HPDE6-E6E7 (cell line): Measurements from ENCODE around the gene BRD3OS.
"Not testable (repeated sequence)": the region's sequence is repeated elsewhere in the genome, so short reads cannot be mapped to it uniquely, and the experiment has no call there.

Experiments used
- DNase-seq: peaks from one replicate; pipeline ENCODE4 v3.0.0; 2011; ENCODE audit warnings: missing footprints; ENCODE audit errors: extremely low spot score

BRD3OS gene

DNA sequence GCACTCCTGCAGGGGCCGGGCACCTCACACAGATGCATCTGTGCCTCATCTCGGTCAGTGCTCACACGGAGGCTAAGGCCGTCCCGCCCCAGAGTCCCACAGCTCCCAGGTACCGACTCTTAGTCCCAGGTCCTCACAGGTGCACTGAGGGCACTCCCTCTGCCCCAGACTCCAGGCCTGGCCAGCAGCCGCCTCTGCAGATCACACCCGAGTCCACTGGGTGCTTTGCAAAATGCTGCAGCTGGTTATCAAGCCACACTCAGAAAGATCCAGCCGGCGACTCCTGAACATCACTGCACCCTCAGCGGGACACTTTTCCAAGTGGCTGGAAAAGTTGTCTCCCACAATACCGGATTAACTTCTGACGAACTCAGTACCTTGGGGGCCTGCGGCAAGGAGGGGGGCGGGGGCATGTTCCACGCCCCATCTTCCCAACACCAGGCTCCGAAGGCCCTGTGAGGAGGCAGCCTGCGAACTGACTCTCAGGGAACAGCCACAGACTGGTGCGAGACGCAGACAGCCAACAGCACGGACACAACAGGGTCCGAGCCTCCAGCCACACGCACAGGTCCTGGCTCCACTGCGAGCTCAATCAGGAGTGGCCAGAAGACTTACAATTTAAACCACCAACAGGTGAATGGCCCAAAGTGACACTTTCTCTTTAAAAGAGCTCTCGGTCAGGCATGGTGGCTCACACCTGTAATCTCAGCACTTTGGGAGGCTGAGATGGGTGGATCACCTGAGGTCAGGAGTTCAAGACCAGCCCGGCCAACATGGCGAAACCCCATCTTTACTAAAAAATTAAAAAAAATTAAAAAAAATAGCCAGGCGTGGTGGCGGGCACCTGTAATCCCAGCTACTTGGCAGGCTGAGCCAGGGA lies 38.5 kb downstream of the BRD3OS start:
- DNase-seq: no peak

- DNase-seq: no peak
Observed at GRCh38 chr9:134064711-134065110, 39.4 kb downstream of the BRD3OS start.

- DNase-seq: peak; percentile 64
Observed at GRCh38 chr9:134065612-134066419, 40.5 kb downstream of the BRD3OS start.

DNA sequence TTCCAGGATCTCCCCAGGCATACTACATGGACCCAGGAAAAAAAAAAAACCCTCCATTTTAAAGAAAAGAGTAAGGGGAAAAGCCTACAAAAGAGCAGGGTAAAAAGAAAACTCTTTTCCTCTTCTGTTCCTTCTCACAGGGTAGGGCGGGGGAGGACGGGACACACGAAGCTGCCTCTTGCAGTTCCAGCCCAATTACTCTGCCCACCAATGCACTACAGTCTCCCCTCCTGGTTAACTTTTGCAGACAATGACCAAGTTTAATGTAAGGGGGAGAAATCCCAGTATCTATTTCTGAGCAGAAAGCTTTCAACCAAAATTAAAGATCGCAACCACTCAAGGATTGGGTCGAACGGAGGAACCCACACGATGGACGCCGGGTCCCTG lies 41.2 kb downstream of the BRD3OS start:
- no peak for DNase-seq

DNA sequence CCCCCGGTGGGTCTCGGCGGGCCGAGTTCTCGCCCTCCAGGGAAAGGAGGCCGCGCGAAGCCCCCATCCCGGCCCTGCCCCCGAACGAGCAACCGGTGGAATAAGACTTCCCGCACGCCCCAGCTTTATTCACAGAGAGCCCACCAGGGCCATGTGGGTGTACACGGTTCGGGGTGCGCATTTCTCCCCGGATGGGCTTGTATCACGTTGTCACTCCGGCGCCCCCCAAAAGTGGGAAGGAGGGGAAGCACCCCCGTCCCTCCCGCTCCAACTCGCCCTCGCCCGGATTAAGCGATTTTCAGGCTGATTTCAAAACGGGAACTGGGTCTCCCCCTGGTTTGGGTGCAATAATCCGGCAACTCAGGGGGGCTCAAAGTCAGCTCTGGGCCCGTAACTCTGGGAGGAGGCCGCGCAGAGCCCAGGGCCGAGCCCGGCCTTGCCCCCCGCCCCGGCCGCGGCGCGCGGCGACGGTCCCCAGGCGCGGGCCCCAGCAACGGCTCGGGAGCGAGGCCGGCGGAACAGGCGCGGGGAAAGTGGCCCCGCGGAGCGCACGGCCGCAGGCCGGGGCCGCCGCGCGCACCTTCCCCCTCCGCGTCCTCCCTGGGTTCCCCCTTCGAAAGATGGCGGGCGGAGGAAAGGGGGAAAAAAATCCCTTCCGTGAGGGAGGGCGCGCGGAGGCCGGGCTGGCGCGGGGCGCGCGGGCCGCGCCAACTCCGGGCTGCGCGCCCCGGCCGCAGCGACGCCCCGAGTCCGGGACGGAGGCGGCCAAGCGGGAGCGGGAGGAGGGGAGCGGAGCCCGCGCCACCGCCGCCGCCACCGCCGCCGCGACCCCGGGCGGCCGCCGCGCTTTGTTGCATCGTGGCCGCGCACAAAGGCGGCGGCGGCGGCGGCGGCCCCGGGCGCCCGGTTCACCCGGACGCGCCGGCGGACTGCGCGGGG lies 41.9 kb downstream of the BRD3OS start:
- DNase-seq: no peak

DNA sequence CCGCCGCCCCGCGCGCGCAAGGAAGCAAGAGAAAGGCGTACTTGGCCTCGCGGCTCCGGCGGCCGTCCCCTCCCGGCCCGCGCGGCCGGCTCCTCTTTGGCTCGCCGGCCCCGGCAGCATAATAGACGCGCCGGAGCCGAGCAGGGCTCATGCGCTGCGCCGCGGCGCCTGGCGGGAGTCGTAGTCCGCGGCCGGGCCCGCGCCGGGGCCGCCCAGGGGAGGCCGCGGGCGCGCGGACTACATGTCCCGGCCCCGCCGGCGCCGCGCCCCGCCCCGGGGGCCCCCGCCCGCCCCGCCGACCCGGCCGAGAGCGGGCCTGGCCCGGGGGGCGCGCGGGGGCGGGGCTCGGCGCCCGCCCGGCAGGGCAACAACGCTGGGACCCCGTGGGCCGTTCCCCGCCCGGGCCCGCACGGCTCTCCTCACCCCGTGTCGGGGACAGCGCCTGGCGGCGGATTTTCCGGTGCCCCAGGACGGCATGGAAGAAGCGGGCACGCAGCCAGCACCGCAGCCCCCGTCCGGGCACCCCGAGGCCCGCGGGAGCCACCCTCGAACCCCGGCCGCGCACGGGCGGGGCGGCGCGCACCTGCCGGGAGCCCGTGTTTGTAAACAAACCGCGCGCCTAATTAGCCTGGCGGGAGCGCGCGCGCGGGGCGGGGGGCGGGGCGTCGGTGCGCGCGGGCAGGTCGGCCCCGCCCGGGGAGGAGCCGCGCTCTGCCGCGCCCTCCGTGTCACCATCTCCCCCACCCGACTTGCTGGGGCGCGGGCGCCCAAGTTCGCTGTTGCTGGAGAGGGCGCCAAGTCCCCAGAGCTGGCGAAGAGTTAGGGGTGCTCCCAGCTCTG lies 42.8 kb downstream of the BRD3OS start, which contains the start of gene BRD3:
Gene BRD3 (minus strand): TSS at position 123 of the 840 bp plus-strand sequence. CDS start 14,549 bp downstream, outside the sequence.
- peak; percentile 74 for DNase-seq

DNA sequence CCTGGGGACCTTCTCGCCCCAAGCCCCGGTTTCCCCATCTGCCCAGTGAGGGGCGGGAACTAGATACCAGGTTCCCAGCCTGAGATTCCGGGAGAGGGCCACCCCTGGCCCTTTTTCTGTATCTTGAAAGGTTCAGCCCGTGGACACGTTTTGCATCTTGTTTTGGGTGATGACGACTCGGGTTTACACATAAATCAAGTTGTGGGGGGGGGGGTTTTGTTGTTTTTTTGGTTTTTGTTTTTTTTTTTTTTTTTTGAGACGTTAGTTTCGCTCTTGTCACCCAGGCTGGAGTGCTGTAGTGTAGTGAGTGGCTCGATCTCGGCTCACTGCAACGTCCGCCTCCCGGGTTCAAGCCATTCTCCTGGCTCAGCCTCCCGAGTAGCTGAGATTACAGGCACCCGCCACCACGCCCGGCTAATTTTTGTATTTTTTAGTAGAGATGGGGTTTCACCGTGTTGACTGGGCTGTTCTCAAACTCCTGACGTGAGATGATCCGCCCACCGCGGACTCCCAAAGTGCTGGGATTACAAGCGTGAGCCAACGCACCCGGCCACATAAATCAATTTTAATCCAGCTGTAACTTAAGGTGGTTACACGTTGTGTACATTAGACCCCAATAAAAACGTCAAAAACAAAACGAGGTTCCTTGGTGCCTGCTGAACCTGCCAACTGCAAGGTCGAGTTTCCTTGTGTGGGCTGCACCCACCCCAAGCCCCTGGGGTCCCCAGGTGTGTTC lies 43.6 kb downstream of the BRD3OS start:
- no peak for DNase-seq

DNA sequence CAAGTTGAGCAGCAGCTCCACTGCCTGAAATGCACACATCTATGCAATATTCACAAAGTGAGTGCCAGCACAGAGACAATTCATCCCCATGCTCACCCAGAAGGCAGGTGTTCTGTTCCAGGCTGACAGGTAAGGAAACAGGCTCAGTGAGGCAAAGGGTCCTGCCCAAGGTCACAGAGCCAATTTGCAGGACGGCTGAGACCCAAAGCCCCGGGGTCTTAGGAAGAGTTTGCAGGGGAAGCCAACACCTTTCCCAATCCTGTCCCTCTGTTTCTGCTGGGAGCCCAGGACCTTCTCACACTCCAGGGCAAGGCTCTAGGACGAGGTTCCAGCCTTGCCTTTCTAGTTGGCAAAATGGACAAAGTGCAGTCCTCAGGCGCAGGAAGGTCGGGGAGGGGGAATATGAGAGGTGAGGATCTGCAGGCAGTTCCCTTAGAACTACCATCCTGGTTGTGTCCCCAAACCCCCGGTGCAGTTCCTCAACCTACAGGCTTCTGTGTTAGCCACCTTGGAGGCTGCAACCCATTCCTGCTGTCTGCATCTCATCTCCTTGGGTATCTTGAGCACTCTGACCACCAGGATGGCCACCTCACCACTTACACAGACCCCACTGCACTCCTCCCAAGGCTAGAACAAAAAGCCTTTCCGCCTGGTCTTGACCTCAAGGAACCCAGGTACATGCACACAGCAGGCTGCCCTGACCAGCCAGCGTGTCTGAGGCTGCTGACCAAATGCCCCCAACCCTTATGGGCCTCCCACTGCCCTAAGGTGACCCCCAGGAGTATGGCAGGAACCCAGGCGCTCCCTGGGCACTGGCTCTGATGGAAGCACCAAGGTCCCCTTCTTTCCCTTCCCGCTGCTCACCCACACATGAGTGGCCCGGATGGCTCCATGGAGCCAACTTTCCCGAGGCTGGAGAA lies 44.5 kb downstream of the BRD3OS start:
- DNase-seq: no peak

DNA sequence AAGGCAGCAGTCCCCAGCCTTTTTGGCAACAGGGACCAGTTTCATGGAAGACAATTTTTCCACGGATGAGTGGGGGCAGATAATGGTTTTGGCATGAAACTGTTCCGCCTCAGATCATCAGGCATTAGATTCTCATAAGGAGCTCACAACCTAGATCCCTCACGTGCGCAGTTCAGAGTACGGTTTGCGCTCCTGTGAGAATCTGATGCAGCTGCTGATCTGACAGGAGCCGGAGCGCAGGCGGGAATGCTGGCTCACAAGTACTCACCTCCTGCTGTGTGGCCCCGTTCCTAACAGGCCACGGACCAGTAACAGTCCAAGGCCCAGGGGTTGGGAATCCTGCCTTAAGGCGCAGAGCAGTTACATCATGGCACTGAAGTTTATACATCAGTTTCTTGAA lies 45.9 kb downstream of the BRD3OS start:
- DNase-seq: no peak

DNA sequence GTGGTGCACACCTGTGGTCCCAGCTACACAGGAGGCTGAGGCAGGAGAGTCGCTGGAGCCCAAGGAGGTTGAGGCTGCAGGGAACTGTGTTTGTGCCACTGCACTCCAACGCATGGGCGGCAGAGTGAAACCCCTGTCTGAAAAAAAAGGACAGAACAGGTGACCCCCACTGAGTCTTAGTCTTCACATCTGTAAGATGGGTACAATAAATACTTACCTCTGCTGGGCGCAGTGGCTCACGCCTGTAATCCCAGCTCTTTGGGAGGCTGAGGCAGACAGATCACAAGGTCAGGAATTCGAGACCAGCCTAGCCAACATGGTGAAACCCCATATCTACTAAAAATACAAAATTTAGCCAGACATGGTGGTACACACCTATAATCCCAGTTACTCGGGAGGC lies 47.4 kb downstream of the BRD3OS start:
- not testable (repeated sequence) for DNase-seq

DNA sequence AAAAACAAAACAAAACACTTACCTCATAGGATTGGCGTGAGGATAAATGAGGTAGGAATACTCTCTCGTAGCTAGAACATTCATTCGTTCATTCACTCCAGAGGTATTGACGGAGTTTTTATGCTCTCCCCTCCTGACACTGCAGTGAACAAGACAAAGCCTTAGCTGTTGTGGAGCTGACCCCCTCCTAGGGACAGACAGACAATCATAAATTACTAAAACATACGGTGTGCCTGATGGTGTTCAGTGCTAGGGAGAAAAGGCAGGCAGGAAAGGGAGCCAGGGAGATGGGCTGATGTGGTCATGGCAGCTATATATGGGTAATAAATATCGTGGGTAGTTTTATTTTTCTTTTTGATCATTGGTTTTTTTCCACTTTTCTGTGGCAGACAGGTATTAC lies 48.2 kb downstream of the BRD3OS start:
- DNase-seq: no peak

- not testable (repeated sequence) for DNase-seq
Observed at GRCh38 chr9:134075689-134076088, 50.4 kb downstream of the BRD3OS start.

DNA sequence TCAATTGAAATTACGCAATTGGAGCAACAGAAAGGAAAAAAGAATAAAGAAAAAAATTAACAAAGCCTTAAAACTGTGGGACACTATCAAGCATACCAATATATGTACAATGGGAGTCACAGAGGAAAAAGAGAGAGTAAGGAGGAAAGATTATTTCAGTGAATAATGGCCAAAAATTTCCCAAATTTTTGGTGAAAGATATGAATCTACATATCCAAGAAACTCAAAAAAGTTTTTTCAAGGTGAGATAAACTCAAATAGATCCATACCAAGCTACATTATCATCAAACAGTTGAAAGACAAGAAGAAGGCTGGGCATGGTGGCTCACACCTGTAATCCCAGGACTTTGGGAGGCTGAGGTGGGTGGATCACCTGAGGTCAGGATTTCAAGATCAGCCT lies 51.4 kb downstream of the BRD3OS start:
- no peak for DNase-seq
